Left hindlimb (tissue), 1 donor: Measurements from ENCODE around the gene PANX1.

ENCODE experiments used
- DNase-seq: peaks from one replicate; pipeline ENCODE4 v3.0.0-alpha.2; 2018

The PANX1 gene

GRCh38 chr11:94130298-94131046 lies 1.8 kb downstream of the PANX1 start:
- no peak for DNase-seq

- no peak for DNase-seq
These were observed 2.5 kb downstream of the PANX1 start for GRCh38 chr11:94131047-94131717.

GRCh38 chr11:94131718-94132115 lies 3.1 kb downstream of the PANX1 start:
- DNase-seq = no peak

- DNase-seq = no peak
These were observed 3.5 kb downstream of the PANX1 start for GRCh38 chr11:94132152-94132558.

GRCh38 chr11:94132823-94133408 lies 4.3 kb downstream of the PANX1 start:
- DNase-seq = no peak

GRCh38 chr11:94133752-94134151 lies 5.1 kb downstream of the PANX1 start:
- DNase-seq = no peak

GRCh38 chr11:94134651-94135512 lies 6.2 kb downstream of the PANX1 start:
- no peak for DNase-seq

GRCh38 chr11:94139416-94139815 lies 10.8 kb downstream of the PANX1 start:
- no peak for DNase-seq

- DNase-seq = no peak
These were observed 11.6 kb downstream of the PANX1 start for GRCh38 chr11:94140154-94140655.

GRCh38 chr11:94141511-94142307 lies 13.1 kb downstream of the PANX1 start:
- no peak for DNase-seq

GRCh38 chr11:94142308-94143281 lies 14.0 kb downstream of the PANX1 start:
- no peak for DNase-seq

- DNase-seq = no peak
These were observed 15.6 kb downstream of the PANX1 start for GRCh38 chr11:94144216-94144615.

- DNase-seq = no peak
These were observed 16.0 kb downstream of the PANX1 start for GRCh38 chr11:94144664-94145063.

GRCh38 chr11:94145431-94145830 lies 16.8 kb downstream of the PANX1 start:
- no peak for DNase-seq

- DNase-seq = no peak
These were observed 17.3 kb downstream of the PANX1 start for GRCh38 chr11:94145916-94146315.

- DNase-seq = no peak
These were observed 18.8 kb downstream of the PANX1 start for GRCh38 chr11:94147433-94147845.

- no peak for DNase-seq
These were observed 19.5 kb downstream of the PANX1 start for GRCh38 chr11:94148189-94148588.

- no peak for DNase-seq
These were observed 20.9 kb downstream of the PANX1 start for GRCh38 chr11:94149431-94150017.

- no peak for DNase-seq
These were observed 21.4 kb downstream of the PANX1 start for GRCh38 chr11:94150056-94150455.
